Measurements from ENCODE around the gene HAPLN2.

GRCh38 chr1:156659661-156659987 is 40.4 kb downstream of the HAPLN2 start:
- TF ChIP-seq POLR2AphosphoS5 (IDR thresholded peaks at IDR 0.05; ENCODE audit: borderline replicate concordance, low read depth, low read length) (no peak), EZH2 (IDR thresholded peaks at IDR 0.05) (no peak), FOXP2 (optimal IDR thresholded peaks at IDR 0.05; ENCODE audit: control extremely low read depth, extremely low read length, insufficient read depth) (no peak)

Data from SK-N-MC (cell line).